ENCODE measurements around the gene SPATA46. TPM values are rescaled to one million over a fixed set of nuclear protein-coding genes. Genes with fewer than 3 reads are reported as not detected.

SPATA46 gene
- total and polyA plus RNA-seq, 2 experiments from 2014 or later: not detected

GRCh38 chr1:162422662-162423375 lies 46.2 kb upstream of the SPATA46 start:
- Histone ChIP-seq H3K4me1 (ENCODE audit: insufficient read depth) (no peaks in the 10 kb centered on the region), H2AFZ (no peak overlapping the region), H3K9me2 (ENCODE audit: insufficient read depth) (0 out of 2 replicates have a peak, but pooled peaks cover 3% of the 10 kb centered on the region), H3K27ac (ENCODE audit: low read depth) (no peak overlapping the region), H4K20me1 (replicated peaks; ENCODE audit: insufficient read depth) (no peaks in the 10 kb centered on the region), H3K4me3 (no peak overlapping the region), H3K4me2 (no peak overlapping the region), H3K79me2 (replicated peaks; ENCODE audit: insufficient read depth) (no peaks in the 10 kb centered on the region), H3K27me3 (ENCODE audit: insufficient read depth) (no peaks in the 10 kb centered on the region), H3K36me3 (ENCODE audit: insufficient read depth) (no peaks in the 10 kb centered on the region), H3F3A (replicated peaks; ENCODE audit: low read depth) (no peaks in the 10 kb centered on the region)
- peaks cover 3% of the 10 kb centered on the region for H3K27me3 Mint-ChIP-seq (ENCODE audit: insufficient read depth, low read depth, poor library complexity)
- no peaks in the 10 kb centered on the region; the same call in 2 of the 3 replicates for H3K9me3 Mint-ChIP-seq
- no peak overlapping the region for H3K27ac Mint-ChIP-seq
- H3K36me3 Mint-ChIP-seq (ENCODE audit: low read depth): no peaks in the 10 kb centered on the region
- H3K4me3 Mint-ChIP-seq: no peak overlapping the region
- no peak for TF ChIP-seq EZH2 (IDR thresholded peaks at IDR 0.05; ENCODE audit: low read depth, unreplicated experiment)
- no peak for TF ChIP-seq JUNB (IDR thresholded peaks at IDR 0.05; ENCODE audit: unreplicated experiment)
- no peak for TF ChIP-seq NANOG (IDR thresholded peaks at IDR 0.05; ENCODE audit: borderline replicate concordance)
- no peak for TF ChIP-seq ZNF331 (CRISPR knock-in tag; IDR thresholded peaks at IDR 0.05; ENCODE audit: low read depth)
- no peak for TF ChIP-seq STAT1 (IDR thresholded peaks at IDR 0.05; ENCODE audit: unreplicated experiment)
- no peak for TF ChIP-seq REST (IDR thresholded peaks at IDR 0.05; ENCODE audit: unreplicated experiment)
- TF ChIP-seq EZH2phosphoT487 (IDR thresholded peaks at IDR 0.05; ENCODE audit: unreplicated experiment): no peak
- no peak for TF ChIP-seq ZNF114 (CRISPR knock-in tag; IDR thresholded peaks at IDR 0.05)
- H3K4me1 Mint-ChIP-seq: no peaks in the 10 kb centered on the region
- ATAC-seq (no peak), DNase-seq (ENCODE audit: low spot score) (no peak)

GRCh38 chr1:162421258-162422164 lies 44.9 kb upstream of the SPATA46 start:
- Histone ChIP-seq H3K36me3 (ENCODE audit: insufficient read depth) (no peaks in the 10 kb centered on the region), H3K9me2 (ENCODE audit: insufficient read depth) (peaks cover 6% of the 10 kb centered on the region; the same call in 1 of the 2 replicates), H3K4me1 (ENCODE audit: insufficient read depth) (no peaks in the 10 kb centered on the region), H3K27ac (ENCODE audit: low read depth) (no peak overlapping the region), H3K79me2 (replicated peaks; ENCODE audit: insufficient read depth) (no peaks in the 10 kb centered on the region), H3F3A (replicated peaks; ENCODE audit: low read depth) (no peaks in the 10 kb centered on the region), H3K27me3 (ENCODE audit: insufficient read depth) (no peaks in the 10 kb centered on the region), H3K4me3 (no peak overlapping the region), H4K20me1 (replicated peaks; ENCODE audit: insufficient read depth) (no peaks in the 10 kb centered on the region), H2AFZ (no peak overlapping the region), H3K4me2 (no peak overlapping the region)
- no peak for ATAC-seq
- H3K9me3 Mint-ChIP-seq: no peaks in the 10 kb centered on the region; the same call in 2 of the 3 replicates
- peaks cover 3% of the 10 kb centered on the region for H3K27me3 Mint-ChIP-seq (ENCODE audit: insufficient read depth, low read depth, poor library complexity)
- no peaks in the 10 kb centered on the region for H3K36me3 Mint-ChIP-seq (ENCODE audit: low read depth)
- H3K4me1 Mint-ChIP-seq: no peaks in the 10 kb centered on the region
- no peak overlapping the region for H3K4me3 Mint-ChIP-seq
- H3K27ac Mint-ChIP-seq: no peak overlapping the region
- DNase-seq (ENCODE audit: low spot score): no peak
- no peak for TF ChIP-seq ZNF462 (CRISPR knock-in tag; IDR thresholded peaks at IDR 0.05)
- no peak for TF ChIP-seq JUNB (IDR thresholded peaks at IDR 0.05; ENCODE audit: unreplicated experiment)
